Smooth muscle cell (in vitro differentiated cells): ENCODE measurements around the gene NR1D2. TPM values are rescaled to one million over a fixed set of nuclear protein-coding genes. Genes with fewer than 3 reads are reported as not detected.

ENCODE experiments used
- DNase-seq: peaks from one replicate; lab custom pipeline; 2025; ENCODE audit not compliant: unreplicated experiment; lab: John Stamatoyannopoulos, UW
- H2AFZ ChIP-seq: fragments of 200-600 bp; sonication (generic); 2 replicates; pipeline ENCODE4 v1.6.0; 2016; ENCODE audit warnings: antibody characterized with exemption, low read depth, mild to moderate bottlenecking
- H3F3A ChIP-seq: fragments of 200-600 bp; sonication (generic); 2 replicates; pipeline ENCODE4 v1.6.0; 2017; ENCODE audit warnings: antibody characterized with exemption, low read depth
- H3K27ac ChIP-seq: fragments of 200-600 bp; sonication (generic); 2 replicates; pipeline ENCODE4 v1.5.1; 2016; ENCODE audit warnings: low read depth, mild to moderate bottlenecking
- H3K27me3 ChIP-seq: fragments of 200-600 bp; sonication (generic); 2 replicates; pipeline ENCODE4 v1.6.1; 2016; ENCODE audit warnings: low read depth, mild to moderate bottlenecking
- H3K36me3 ChIP-seq: fragments of 200-600 bp; sonication (generic); 2 replicates; pipeline ENCODE4 v1.5.1; 2016; ENCODE audit warnings: low read depth
- H3K4me1 ChIP-seq: fragments of 200-600 bp; sonication (generic); 2 replicates; pipeline ENCODE4 v1.5.1; 2016; ENCODE audit warnings: low read depth
- H3K4me2 ChIP-seq: fragments of 200-600 bp; sonication (generic); 2 replicates; pipeline ENCODE4 v1.6.0; 2016; ENCODE audit warnings: mild to moderate bottlenecking
- H3K4me3 ChIP-seq: fragments of 200-600 bp; sonication (generic); 2 replicates; pipeline ENCODE4 v1.5.1; 2016; ENCODE audit warnings: mild to moderate bottlenecking
- H3K79me2 ChIP-seq: fragments of 200-600 bp; sonication (generic); 2 replicates; pipeline ENCODE4 v1.6.0; 2016; ENCODE audit warnings: low read depth, mild to moderate bottlenecking
- H3K9ac ChIP-seq: fragments of 200-600 bp; sonication (generic); 2 replicates; pipeline ENCODE4 v1.6.0; 2016; ENCODE audit warnings: low read depth
- H3K9me3 ChIP-seq: fragments of 200-600 bp; sonication (generic); replicated peaks from 2 replicates; pipeline ENCODE4 v1.5.1; 2016; ENCODE audit warnings: low read depth
- H4K20me1 ChIP-seq: fragments of 200-600 bp; sonication (generic); 2 replicates; pipeline ENCODE4 v1.6.0; 2016; ENCODE audit warnings: low read depth
- whole genome bisulfite sequencing: methylation state at CpG from one replicate; pipeline ENCODE4 v1.1.7; 2016; ENCODE audit warnings: low lambda C conversion rate; 5-methylcytosine and 5-hydroxymethylcytosine counted together
- polyA plus RNA-seq: library from polyadenylated mRNA; unstranded; fragments of >200 nt; fragmentation: Nextera tagmentation; extraction: Ambion mirVana; gene quantifications from 2 replicates; pipeline ENCODE4 v1.2.1, GENCODE V29; 2016
- total RNA-seq: library from RNA; depleted of rRNA; stranded (reverse); fragments of >200 nt; gene quantifications from 2 replicates; pipeline ENCODE4 v1.2.3, GENCODE V29; 2014
- TF ChIP-seq, protein P1 (sequence below): fragments of 200-600 bp; sonication (generic); IDR thresholded peaks from 2 replicates; pipeline ENCODE4 v1.5.1; 2017; ENCODE audit warnings: borderline replicate concordance, mild to moderate bottlenecking, antibody characterized with exemption; ENCODE audit not compliant: insufficient read depth, poor library complexity, severe bottlenecking

NR1D2 gene
- total and polyA plus RNA-seq, 2 experiments from 2014 or later = 11.7 to 37.8 TPM

DNA sequence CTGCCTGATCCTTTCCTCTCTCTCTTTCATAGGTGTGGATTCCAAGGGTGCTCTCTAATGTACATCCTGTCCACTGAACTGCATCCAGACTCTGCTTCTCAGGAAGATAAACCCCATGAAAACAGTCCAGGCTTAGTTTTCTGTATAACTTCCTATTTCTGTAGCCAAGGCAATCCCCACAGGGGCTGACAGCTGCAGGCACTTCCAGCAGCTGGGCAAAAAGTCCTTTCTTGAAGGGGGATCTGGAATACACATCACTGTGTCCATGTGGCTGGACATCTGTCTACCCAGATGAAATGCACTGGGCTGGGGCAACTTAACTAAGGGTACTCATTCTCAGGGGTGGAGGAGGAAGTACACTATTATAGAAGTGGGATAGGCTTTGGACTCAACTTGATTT lies 72.2 kb downstream of the NR1D2 start:
- Histone ChIP-seq H3K27me3 (no peaks in the 10 kb centered on the region), H3K4me1 (no peaks in the 10 kb centered on the region), H3K36me3 (no peaks in the 10 kb centered on the region), H4K20me1 (no peaks in the 10 kb centered on the region), H3K9me3 (no peaks in the 10 kb centered on the region), H3F3A (no peaks in the 10 kb centered on the region), H3K79me2 (no peaks in the 10 kb centered on the region), H3K4me3 (no peak overlapping the region), H2AFZ (no peak overlapping the region), H3K27ac (no peak overlapping the region), H3K9ac (no peak overlapping the region), H3K4me2 (no peak overlapping the region)
- TF ChIP-seq, protein P1, sequence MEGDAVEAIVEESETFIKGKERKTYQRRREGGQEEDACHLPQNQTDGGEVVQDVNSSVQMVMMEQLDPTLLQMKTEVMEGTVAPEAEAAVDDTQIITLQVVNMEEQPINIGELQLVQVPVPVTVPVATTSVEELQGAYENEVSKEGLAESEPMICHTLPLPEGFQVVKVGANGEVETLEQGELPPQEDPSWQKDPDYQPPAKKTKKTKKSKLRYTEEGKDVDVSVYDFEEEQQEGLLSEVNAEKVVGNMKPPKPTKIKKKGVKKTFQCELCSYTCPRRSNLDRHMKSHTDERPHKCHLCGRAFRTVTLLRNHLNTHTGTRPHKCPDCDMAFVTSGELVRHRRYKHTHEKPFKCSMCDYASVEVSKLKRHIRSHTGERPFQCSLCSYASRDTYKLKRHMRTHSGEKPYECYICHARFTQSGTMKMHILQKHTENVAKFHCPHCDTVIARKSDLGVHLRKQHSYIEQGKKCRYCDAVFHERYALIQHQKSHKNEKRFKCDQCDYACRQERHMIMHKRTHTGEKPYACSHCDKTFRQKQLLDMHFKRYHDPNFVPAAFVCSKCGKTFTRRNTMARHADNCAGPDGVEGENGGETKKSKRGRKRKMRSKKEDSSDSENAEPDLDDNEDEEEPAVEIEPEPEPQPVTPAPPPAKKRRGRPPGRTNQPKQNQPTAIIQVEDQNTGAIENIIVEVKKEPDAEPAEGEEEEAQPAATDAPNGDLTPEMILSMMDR = no peak
- no peak for DNase-seq

DNA sequence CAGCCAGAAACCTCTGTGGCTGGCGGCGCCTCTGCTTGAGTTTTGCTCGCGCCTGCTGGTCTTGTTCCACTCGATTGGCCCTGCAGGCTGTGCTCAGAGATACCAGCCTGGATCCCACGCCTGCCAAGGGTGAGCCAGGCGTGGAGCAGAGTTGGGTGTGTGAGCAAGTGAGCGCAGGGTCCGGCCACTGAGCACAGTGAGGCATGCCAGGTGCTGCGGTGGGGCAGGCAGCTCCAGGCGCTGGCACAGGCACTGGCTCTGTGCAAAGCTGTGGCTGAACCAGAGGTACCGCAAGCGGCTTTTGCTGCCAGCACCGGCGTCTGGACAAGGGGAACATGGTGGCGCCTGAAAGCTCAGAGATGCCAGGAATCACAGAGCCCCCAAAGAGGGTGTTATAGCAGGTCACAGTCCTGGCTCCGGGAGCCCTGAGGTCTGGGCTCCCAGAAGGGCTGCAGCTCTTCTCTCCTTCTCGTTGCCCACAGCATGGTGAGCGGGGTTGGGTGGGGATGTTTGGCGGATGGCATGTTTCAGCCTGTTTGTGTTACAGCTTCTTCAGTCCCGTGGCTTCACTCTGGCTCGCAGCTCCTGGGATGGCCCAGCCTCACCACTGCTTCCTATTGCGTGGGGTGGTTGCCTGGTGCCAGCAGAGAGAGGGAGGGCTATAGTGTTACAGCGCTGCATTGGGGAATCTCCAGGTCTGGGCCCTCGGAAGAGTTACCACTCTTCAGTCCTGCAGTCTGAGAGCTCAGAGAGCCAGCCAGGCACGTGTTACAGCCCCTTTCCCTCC lies 73.9 kb downstream of the NR1D2 start:
- WGBS = 90% methylated on average over 26 of the region's 26 CpGs
- H3F3A ChIP-seq = no peaks in the 10 kb centered on the region
- TF ChIP-seq, protein P1 = no peak
- no peaks in the 10 kb centered on the region for H3K27me3 ChIP-seq
- no peaks in the 10 kb centered on the region for H3K36me3 ChIP-seq
- no peak overlapping the region for H3K9ac ChIP-seq
- no peaks in the 10 kb centered on the region for H4K20me1 ChIP-seq
- H2AFZ ChIP-seq = no peak overlapping the region
- no peak overlapping the region for H3K27ac ChIP-seq
- no peak overlapping the region for H3K4me3 ChIP-seq
- no peaks in the 10 kb centered on the region for H3K4me1 ChIP-seq
- no peaks in the 10 kb centered on the region for H3K79me2 ChIP-seq
- H3K4me2 ChIP-seq = no peak overlapping the region
- no peak for DNase-seq
- no peaks in the 10 kb centered on the region for H3K9me3 ChIP-seq

DNA sequence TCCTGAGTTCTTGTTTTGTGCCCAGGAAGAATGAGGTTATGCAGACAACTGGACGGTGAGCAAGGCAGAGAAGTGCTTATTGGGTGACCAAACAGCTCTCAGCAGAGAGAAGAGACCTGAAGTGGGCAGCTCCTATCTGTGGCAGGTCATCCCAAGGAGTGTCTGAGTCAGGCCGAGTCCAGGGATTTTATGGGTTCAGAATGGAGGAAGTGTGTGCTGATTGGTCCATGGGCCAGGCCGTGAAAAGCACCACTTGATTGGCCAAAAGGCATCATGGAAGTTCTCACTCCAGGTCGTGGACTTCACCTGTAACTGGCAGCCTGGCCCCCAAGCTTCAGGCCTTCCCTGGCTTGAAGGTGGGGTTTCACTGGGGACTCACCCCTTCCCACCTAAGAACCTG lies 74.5 kb downstream of the NR1D2 start:
- H3K27me3 ChIP-seq = peaks cover 1% of the 10 kb centered on the region

More for the DNA sequence above, 74.5 kb downstream of the NR1D2 start:
- H2AFZ ChIP-seq = no peak overlapping the region
- 81% methylated on average over 4 of the region's 4 CpGs for WGBS
- DNase-seq = no peak
- H3K9me3 ChIP-seq = no peaks in the 10 kb centered on the region
- H3K9ac ChIP-seq = no peak overlapping the region
- H4K20me1 ChIP-seq = no peaks in the 10 kb centered on the region
- H3K79me2 ChIP-seq = no peaks in the 10 kb centered on the region
- H3K4me2 ChIP-seq = no peak overlapping the region
- no peaks in the 10 kb centered on the region for H3K36me3 ChIP-seq
- no peak overlapping the region for H3K4me3 ChIP-seq
- H3K27ac ChIP-seq = no peak overlapping the region
- no peaks in the 10 kb centered on the region for H3F3A ChIP-seq
- TF ChIP-seq, protein P1 = no peak
- H3K4me1 ChIP-seq = no peaks in the 10 kb centered on the region
